ENCODE measurements around the gene CFAP77. TPM values are rescaled to one million over a fixed set of nuclear protein-coding genes. Genes with fewer than 3 reads are reported as not detected.

The CFAP77 gene
- total RNA-seq, 4 donors from 2014 or later = 0.66 TPM; not detected in 3

DNA sequence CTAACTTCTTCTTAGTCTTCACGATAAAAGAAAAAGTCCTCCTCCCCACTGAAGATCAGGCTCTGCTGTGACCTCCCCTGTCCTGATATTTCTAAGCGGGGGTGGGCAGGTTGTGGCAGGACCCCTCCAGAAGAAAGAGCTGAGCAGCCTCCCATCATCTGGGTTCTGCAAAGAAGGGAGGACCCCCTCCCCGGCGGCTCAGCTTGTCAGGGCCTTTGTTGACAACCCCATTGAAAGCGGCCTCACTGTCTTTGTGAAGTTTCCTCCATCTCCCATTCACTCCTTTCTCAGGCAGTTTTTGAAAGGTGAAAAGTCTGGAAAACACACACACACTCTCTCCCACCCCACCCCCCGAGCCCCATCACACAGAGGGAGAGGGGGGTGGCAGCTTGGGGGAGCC is 146.2 kb downstream of the CFAP77 start:
- 51 to 58% methylated on average over 6 of the region's 6 CpGs for WGBS, 2 donors
- Histone ChIP-seq H3K4me1 (no peaks in the 10 kb centered on the region), H3K27me3 (peaks cover 0 to 34% of the 10 kb centered on the region in 2 donors), H3K36me3 (no peaks in the 10 kb centered on the region), H3K4me3 (no peak overlapping the region), H3K27ac (no peak overlapping the region), H3K9me3 (peaks cover 0 to 5% (median 0%) of the 10 kb centered on the region in 4 donors)
- DNase-seq (ENCODE audit: low spot score in 2 of 2) = no peak
- no peak for TF ChIP-seq POLR2A (IDR thresholded peaks at IDR 0.05)

DNA sequence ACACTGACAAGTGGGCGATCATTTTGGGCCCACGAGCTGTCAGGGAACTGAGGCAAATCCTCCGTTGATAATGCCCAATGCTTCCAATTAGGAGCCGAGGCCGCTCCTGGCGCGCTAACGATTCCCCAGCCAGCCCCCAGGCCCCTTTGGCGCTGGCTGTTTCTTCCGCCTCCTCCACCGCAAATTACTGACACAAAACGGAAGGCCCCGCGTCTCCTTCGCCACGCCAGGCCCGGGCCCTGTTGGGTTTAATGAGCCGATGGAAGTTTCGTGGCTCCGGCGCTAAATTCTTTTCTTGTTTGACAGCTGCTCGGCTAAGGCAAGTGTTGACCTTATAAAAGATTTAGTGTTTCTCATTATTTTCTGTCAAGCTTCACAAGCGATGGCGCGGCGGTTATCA is 146.7 kb downstream of the CFAP77 start:
- TF ChIP-seq, protein P1, sequence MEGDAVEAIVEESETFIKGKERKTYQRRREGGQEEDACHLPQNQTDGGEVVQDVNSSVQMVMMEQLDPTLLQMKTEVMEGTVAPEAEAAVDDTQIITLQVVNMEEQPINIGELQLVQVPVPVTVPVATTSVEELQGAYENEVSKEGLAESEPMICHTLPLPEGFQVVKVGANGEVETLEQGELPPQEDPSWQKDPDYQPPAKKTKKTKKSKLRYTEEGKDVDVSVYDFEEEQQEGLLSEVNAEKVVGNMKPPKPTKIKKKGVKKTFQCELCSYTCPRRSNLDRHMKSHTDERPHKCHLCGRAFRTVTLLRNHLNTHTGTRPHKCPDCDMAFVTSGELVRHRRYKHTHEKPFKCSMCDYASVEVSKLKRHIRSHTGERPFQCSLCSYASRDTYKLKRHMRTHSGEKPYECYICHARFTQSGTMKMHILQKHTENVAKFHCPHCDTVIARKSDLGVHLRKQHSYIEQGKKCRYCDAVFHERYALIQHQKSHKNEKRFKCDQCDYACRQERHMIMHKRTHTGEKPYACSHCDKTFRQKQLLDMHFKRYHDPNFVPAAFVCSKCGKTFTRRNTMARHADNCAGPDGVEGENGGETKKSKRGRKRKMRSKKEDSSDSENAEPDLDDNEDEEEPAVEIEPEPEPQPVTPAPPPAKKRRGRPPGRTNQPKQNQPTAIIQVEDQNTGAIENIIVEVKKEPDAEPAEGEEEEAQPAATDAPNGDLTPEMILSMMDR (IDR thresholded peaks at IDR 0.05) = no peak
- TF ChIP-seq EP300 (IDR thresholded peaks at IDR 0.05) = no peak
- TF ChIP-seq POLR2A (IDR thresholded peaks at IDR 0.05) = no peak
- Histone ChIP-seq H3K9me3 (peaks cover 0 to 5% (median 0%) of the 10 kb centered on the region in 4 donors), H3K4me1 (no peaks in the 10 kb centered on the region), H3K27ac (no peak overlapping the region), H3K36me3 (no peaks in the 10 kb centered on the region), H3K4me3 (no peak overlapping the region), H3K27me3 (peaks cover 0 to 36% of the 10 kb centered on the region in 2 donors)
- WGBS, 2 donors = 47 to 58% methylated on average over 26 of the region's 26 CpGs
- DNase-seq (ENCODE audit: low spot score in 2 of 2) = no peak

DNA sequence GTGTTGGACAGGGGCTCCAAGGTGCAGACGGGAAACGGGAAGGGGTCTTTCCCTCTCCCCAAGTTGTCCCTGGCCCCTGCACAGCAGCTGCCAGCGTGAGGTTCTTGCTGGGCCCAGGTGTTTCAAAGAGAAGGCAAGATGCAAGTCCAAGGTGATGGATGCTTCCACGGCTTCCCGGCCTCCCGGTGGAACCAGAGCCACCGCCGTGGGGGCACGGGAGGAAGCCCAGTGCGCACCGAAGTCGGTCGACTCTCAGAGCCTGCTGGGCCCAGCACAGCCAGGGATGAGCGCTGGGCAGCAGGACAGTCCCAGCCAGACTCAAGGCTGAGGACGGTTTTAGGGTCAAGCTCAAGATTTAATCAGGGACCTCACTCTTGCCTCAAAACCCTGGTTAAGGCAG is 147.1 kb downstream of the CFAP77 start:
- Histone ChIP-seq H3K27ac (no peak overlapping the region), H3K4me1 (no peaks in the 10 kb centered on the region), H3K36me3 (no peaks in the 10 kb centered on the region), H3K9me3 (peaks cover 0 to 5% (median 0%) of the 10 kb centered on the region in 4 donors), H3K27me3 (peaks cover 0 to 36% of the 10 kb centered on the region in 2 donors), H3K4me3 (no peak overlapping the region)
- no peak for DNase-seq (ENCODE audit: low spot score in 2 of 2)
- 82 to 88% methylated on average over 14 of the region's 15 CpGs for WGBS, 2 donors
- no peak for TF ChIP-seq EP300 (IDR thresholded peaks at IDR 0.05)
- TF ChIP-seq, protein P1 (IDR thresholded peaks at IDR 0.05) = no peak
- TF ChIP-seq POLR2A (IDR thresholded peaks at IDR 0.05) = no peak

DNA sequence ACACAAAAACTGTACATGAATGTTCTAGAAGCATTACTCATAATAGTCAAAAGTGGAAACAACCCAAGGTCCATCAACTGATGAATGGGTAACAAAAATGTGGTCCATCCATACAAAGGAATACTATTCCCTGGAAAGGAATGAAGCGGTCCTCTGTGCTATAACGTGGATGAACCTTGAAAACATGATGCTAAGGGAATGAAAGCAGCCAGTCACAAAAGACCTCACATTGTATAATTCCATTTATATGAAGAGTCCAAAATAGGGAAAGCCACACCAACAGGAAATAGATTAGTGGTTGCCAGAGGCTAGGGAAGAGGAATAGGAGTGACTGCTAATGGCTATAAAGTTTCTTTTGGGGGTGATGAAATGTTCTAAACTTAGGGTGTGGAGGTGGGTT is 149.7 kb downstream of the CFAP77 start:
- WGBS, 2 donors = 57 to 62% methylated on average over 2 of the region's 2 CpGs
- H3K27me3 ChIP-seq = peaks cover 0 to 43% of the 10 kb centered on the region in 2 donors

DNA sequence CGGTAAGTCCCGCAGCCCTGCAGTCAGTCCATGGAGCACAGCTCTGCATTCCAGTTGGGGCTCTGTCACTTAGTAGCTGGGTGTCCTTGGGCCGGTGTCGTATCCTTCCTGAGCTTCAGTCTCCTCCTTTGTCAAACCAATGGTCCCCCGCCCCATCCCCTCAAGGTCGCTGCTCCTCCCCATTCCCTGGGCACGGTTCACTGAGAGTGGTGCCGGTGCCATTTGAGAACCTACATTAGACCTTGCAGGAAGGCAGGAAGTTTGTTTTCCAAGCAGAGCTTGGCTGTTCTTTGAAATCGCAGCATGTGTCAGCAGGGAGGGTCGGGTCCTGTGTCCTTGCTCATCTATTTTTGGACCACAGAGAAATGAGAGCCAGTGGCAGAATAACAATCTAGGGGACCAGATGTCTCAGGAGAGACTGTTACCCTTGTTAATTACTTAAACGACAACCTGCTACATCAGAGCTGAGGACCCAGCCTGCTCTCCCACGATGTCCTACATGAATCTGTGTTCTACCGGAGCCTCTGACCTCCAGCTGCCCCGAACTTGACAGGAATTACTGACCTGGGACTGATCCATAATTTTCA is 150.7 kb downstream of the CFAP77 start:
- Histone ChIP-seq H3K4me3 (no peak overlapping the region), H3K27me3 (peaks cover 0 to 43% of the 10 kb centered on the region in 2 donors), H3K4me1 (no peaks in the 10 kb centered on the region), H3K27ac (no peak overlapping the region), H3K9me3 (no peaks in the 10 kb centered on the region), H3K36me3 (no peaks in the 10 kb centered on the region)
- TF ChIP-seq, protein P1 (IDR thresholded peaks at IDR 0.05) = no peak
- TF ChIP-seq EP300 (IDR thresholded peaks at IDR 0.05) = no peak
- no peak for TF ChIP-seq POLR2A (IDR thresholded peaks at IDR 0.05)
- WGBS, 2 donors = 32 to 36% methylated on average over 14 of the region's 14 CpGs
- no peak for DNase-seq (ENCODE audit: low spot score in 2 of 2)

More for the DNA sequence above, 149.7 kb downstream of the CFAP77 start:
- no peak for DNase-seq (ENCODE audit: low spot score in 2 of 2)
- Histone ChIP-seq H3K9me3 (no peaks in the 10 kb centered on the region), H3K4me1 (no peaks in the 10 kb centered on the region), H3K4me3 (no peak overlapping the region), H3K27ac (no peak overlapping the region), H3K36me3 (no peaks in the 10 kb centered on the region)
- TF ChIP-seq, protein P1 (IDR thresholded peaks at IDR 0.05) = no peak
- TF ChIP-seq EP300 (IDR thresholded peaks at IDR 0.05) (no peak), POLR2A (IDR thresholded peaks at IDR 0.05) (no peak)

DNA sequence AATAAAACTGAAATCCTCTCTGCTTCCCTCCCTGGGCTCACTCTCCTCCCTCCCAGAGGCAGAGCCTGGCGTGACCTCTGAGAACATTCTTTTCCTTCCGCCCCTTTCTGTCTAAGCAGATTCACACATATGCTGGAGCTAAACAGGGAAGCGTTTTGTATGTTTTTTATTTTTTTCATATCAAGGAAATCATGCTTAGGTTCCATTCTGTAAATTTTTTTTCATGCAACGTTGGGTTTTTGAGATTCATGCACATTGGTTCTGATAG is 152.2 kb downstream of the CFAP77 start:
- H3K27me3 ChIP-seq = peaks cover 0 to 32% of the 10 kb centered on the region in 2 donors
- H3K36me3 ChIP-seq = peaks cover 0 to 10% (median 0%) of the 10 kb centered on the region in 3 donors
- no peak overlapping the region for H3K4me3 ChIP-seq
- H3K9me3 ChIP-seq = no peaks in the 10 kb centered on the region
- no peak for DNase-seq (ENCODE audit: low spot score in 2 of 2)
- 11 to 23% methylated on average over 4 of the region's 4 CpGs for WGBS, 2 donors
- H3K27ac ChIP-seq = no peak overlapping the region
- no peaks in the 10 kb centered on the region for H3K4me1 ChIP-seq
- TF ChIP-seq, protein P1 (IDR thresholded peaks at IDR 0.05) = no peak
- TF ChIP-seq POLR2A (IDR thresholded peaks at IDR 0.05) (no peak), EP300 (IDR thresholded peaks at IDR 0.05) (no peak)
